IMR-90 (cell line): ENCODE results near the gene DNAH17. TPM values are rescaled to one million over a fixed set of nuclear protein-coding genes. Genes with fewer than 3 reads are reported as not detected.

ENCODE experiments used
- ATAC-seq: fragments of 200-7000 bp; cut with Tn5 transposase; 2 replicates; pipeline ENCODE4 v1.9.1; 2020; ENCODE audit warnings: low read depth, mild to moderate bottlenecking, moderate library complexity
- BruUV-seq: library from RNA; stranded (reverse); fragments of 400-500 nt; replicated peaks from 2 replicates; lab custom pipeline; 2021; lab: Mats Ljungman, UMichigan
- CTCF ChIA-PET: fragments of 300-600 bp; formaldehyde crosslinking; extraction: SDS; loops from one replicate; lab custom pipeline; 2021; ENCODE audit warnings: antibody characterized with exemption; lab: Yijun Ruan, JAX
- POLR2A ChIA-PET: fragments of 300-600 bp; sonication (Branson Sonifier 250); formaldehyde crosslinking; loops from one replicate; lab custom pipeline; 2022; ENCODE audit warnings: antibody characterized with exemption; ENCODE audit not compliant: unreplicated experiment; lab: Charles Lee
- DNase-seq: peaks from one replicate; pipeline ENCODE4 v3.0.0; 2013
- H2AFZ ChIP-seq: replicated peaks from 2 replicates; pipeline ENCODE3; 2013; ENCODE audit warnings: low read length, mild to moderate bottlenecking; ENCODE audit not compliant: poor library complexity
- H2AK5ac ChIP-seq: 2 replicates; pipeline ENCODE4 v1.6.1; 2013; ENCODE audit warnings: low read depth, low read length, inconsistent platforms
- H2AK9ac ChIP-seq: replicated peaks from 2 replicates; pipeline ENCODE3; 2013; ENCODE audit warnings: mild to moderate bottlenecking, low read depth, low read length, moderate library complexity; ENCODE audit not compliant: poor library complexity
- H2BK120ac ChIP-seq: 2 replicates; pipeline ENCODE4 v1.6.1; 2013; ENCODE audit warnings: low read depth, low read length, inconsistent platforms
- H2BK15ac ChIP-seq: 3 replicates; pipeline ENCODE4 v1.6.1; 2013; ENCODE audit warnings: low read depth, low read length, inconsistent platforms
- H2BK20ac ChIP-seq: 2 replicates; pipeline ENCODE4 v1.6.1; 2013; ENCODE audit warnings: low read depth, mild to moderate bottlenecking, inconsistent platforms, low read length, moderate library complexity
- H2BK5ac ChIP-seq: 2 replicates; pipeline ENCODE4 v1.6.1; 2013; ENCODE audit warnings: mild to moderate bottlenecking, low read depth, low read length, inconsistent platforms; ENCODE audit not compliant: poor library complexity, severe bottlenecking
- H3K14ac ChIP-seq: replicated peaks from 2 replicates; pipeline ENCODE4 v1.6.1; 2013; ENCODE audit warnings: low read depth, low read length, inconsistent platforms
- H3K18ac ChIP-seq: 2 replicates; pipeline ENCODE4 v1.6.1; 2013; ENCODE audit warnings: low read depth, low read length, control low read depth
- H3K23ac ChIP-seq: 2 replicates; pipeline ENCODE4 v1.6.1; 2013; ENCODE audit warnings: low read depth, low read length, inconsistent platforms
- H3K27ac ChIP-seq: 2 replicates; pipeline ENCODE4 v1.5.1; 2013; ENCODE audit warnings: mild to moderate bottlenecking, control low read depth, low read length; ENCODE audit not compliant: insufficient read depth
- H3K27me3 ChIP-seq: 2 replicates; pipeline ENCODE4 v1.6.1; 2013; ENCODE audit warnings: low read length; ENCODE audit not compliant: control insufficient read depth, insufficient read depth
- H3K36me3 ChIP-seq: 2 replicates; pipeline ENCODE4 v1.6.1; 2013; ENCODE audit warnings: low read length, mixed read lengths; ENCODE audit not compliant: control insufficient read depth, insufficient read depth
- H3K4ac ChIP-seq: 2 replicates; pipeline ENCODE4 v1.6.1; 2013; ENCODE audit warnings: low read depth, low read length, inconsistent platforms
- H3K4me1 ChIP-seq: 2 replicates; pipeline ENCODE4 v1.6.1; 2013; ENCODE audit warnings: low read length, mixed read lengths; ENCODE audit not compliant: control insufficient read depth, insufficient read depth
- H3K4me2 ChIP-seq: 2 replicates; pipeline ENCODE4 v1.6.1; 2013; ENCODE audit warnings: low read depth, mild to moderate bottlenecking, control low read depth, low read length, moderate library complexity
- H3K4me3 ChIP-seq: 2 replicates; pipeline ENCODE4 v1.5.1; 2013; ENCODE audit warnings: low read depth, mild to moderate bottlenecking, control low read depth, low read length, moderate library complexity; ENCODE audit not compliant: insufficient read depth
- H3K56ac ChIP-seq: 2 replicates; pipeline ENCODE4 v1.6.1; 2013; ENCODE audit warnings: low read length, inconsistent platforms; ENCODE audit not compliant: insufficient read depth; ENCODE audit errors: extremely low read depth
- H3K79me1 ChIP-seq, 2 experiments: 2 replicates each; pipeline ENCODE4 v1.6.1; 2013; ENCODE audit warnings: low read length in 2 of 2, inconsistent platforms in 1 of 2, low read depth in 1 of 2
- H3K9ac ChIP-seq: 2 replicates; pipeline ENCODE4 v1.6.1; 2013; ENCODE audit warnings: low read depth, low read length, control low read depth
- H3K9me1 ChIP-seq: 2 replicates; pipeline ENCODE4 v1.6.1; 2013; ENCODE audit warnings: low read length, inconsistent platforms; ENCODE audit not compliant: insufficient read depth
- H3K9me3 ChIP-seq: 2 replicates; pipeline ENCODE4 v1.6.1; 2013; ENCODE audit warnings: low read length; ENCODE audit not compliant: control insufficient read depth, insufficient read depth
- H4K20me1 ChIP-seq: 2 replicates; pipeline ENCODE4 v1.6.1; 2013; ENCODE audit warnings: low read length, inconsistent platforms; ENCODE audit not compliant: insufficient read depth
- H4K5ac ChIP-seq: 2 replicates; pipeline ENCODE4 v1.6.1; 2013; ENCODE audit warnings: mild to moderate bottlenecking, low read depth, low read length, control low read depth
- H4K8ac ChIP-seq, 2 experiments: 2 replicates each; pipeline ENCODE4 v1.6.1; 2013; ENCODE audit warnings: low read depth in 2 of 2, low read length in 2 of 2, control low read depth in 1 of 2, inconsistent platforms in 1 of 2
- H4K91ac ChIP-seq: 2 replicates; pipeline ENCODE4 v1.6.1; 2013; ENCODE audit warnings: low read depth, low read length, inconsistent platforms; ENCODE audit not compliant: insufficient read depth
- CEBPB ChIP-seq: IDR thresholded peaks from 2 replicates; pipeline ENCODE4 v1.6.1; 2012; ENCODE audit warnings: low read depth, low read length, improper control_type of control experiment
- FOS ChIP-seq: fragments of 150-350 bp; IDR thresholded peaks from 2 replicates; pipeline ENCODE4 v1.6.1; 2016; ENCODE audit warnings: low read depth, low read length
- MAZ ChIP-seq: IDR thresholded peaks from 2 replicates; pipeline ENCODE4 v1.6.1; 2012; ENCODE audit warnings: low read depth, mild to moderate bottlenecking, low read length, improper control_type of control experiment, moderate library complexity, borderline replicate concordance
- MXI1 ChIP-seq: IDR thresholded peaks from 2 replicates; pipeline ENCODE4 v1.6.1; 2012; ENCODE audit warnings: low read depth, mild to moderate bottlenecking, low read length, moderate library complexity, borderline replicate concordance
- NFE2L2 ChIP-seq: fragments of 150-350 bp; IDR thresholded peaks from 2 replicates; pipeline ENCODE4 v1.6.1; 2016; ENCODE audit warnings: low read depth, mild to moderate bottlenecking, low read length
- POLR2A ChIP-seq: IDR thresholded peaks from 2 replicates; pipeline ENCODE4 v1.6.1; 2012; ENCODE audit warnings: mild to moderate bottlenecking, low read depth, low read length
- RAD21 ChIP-seq: IDR thresholded peaks from 2 replicates; pipeline ENCODE4 v1.6.1; 2012; ENCODE audit warnings: low read length, improper control_type of control experiment
- WGBS, 2 experiments: methylation state at CpG; one replicate each; pipeline versions ENCODE4 v1.1.5 to v1.1.7; 2013; ENCODE audit warnings: missing lambda C conversion rate in 2 of 2; ENCODE audit not compliant: insufficient read length in 1 of 2; ENCODE audit errors: extremely low coverage in 2 of 2; 5-methylcytosine and 5-hydroxymethylcytosine counted together
- dilution Hi-C: fragments of 300-500 bp; cut with HindIII; formaldehyde crosslinking; loops from one replicate; pipeline ENCODE4 v1.14.3; 2018; ENCODE audit warnings: low sequenced_read_pairs; ENCODE audit not compliant: unreplicated experiment
- in situ Hi-C: fragments of 300-500 bp; cut with MboI; formaldehyde crosslinking; loops from 3 replicates; pipeline ENCODE4 v1.14.3; 2019; ENCODE audit warnings: low sequenced_read_pairs, inconsistent platforms, mixed read lengths
- intact Hi-C: fragments of 100-400 bp; cut with micrococcal nuclease; formaldehyde crosslinking; loops from 2 replicates; pipeline ENCODE4 v1.10.0; 2022
- polyA plus RNA-seq, 3 experiments: library from polyadenylated mRNA; depleted of rRNA; stranded (reverse); fragments of >200 nt; gene quantifications; 2 replicates each; pipeline ENCODE4 v1.2.3, GENCODE V29; 2012; ENCODE audit warnings: low replicate concordance in 1 of 3
- total RNA-seq: library from RNA; depleted of rRNA; stranded (reverse); fragments of >200 nt; gene quantifications from 2 replicates; pipeline ENCODE4 v1.2.3, GENCODE V29; 2012
- TF ChIP-seq, protein P1 (sequence below): conservative IDR thresholded peaks from 2 replicates; pipeline ENCODE4 v1.5.1; 2012; ENCODE audit warnings: mild to moderate bottlenecking, low read depth, low read length, improper control_type of control experiment
- TF ChIP-seq, protein P2 (sequence below): fragments of 150-350 bp; IDR thresholded peaks from 2 replicates; pipeline ENCODE4 v1.6.1; 2017; ENCODE audit warnings: mild to moderate bottlenecking, antibody characterized with exemption, low read length, low read depth

DNAH17 gene
- total and polyA plus RNA-seq, 2 of the 4 experiments (the other 2 are of a cell fraction): not detected

DNA sequence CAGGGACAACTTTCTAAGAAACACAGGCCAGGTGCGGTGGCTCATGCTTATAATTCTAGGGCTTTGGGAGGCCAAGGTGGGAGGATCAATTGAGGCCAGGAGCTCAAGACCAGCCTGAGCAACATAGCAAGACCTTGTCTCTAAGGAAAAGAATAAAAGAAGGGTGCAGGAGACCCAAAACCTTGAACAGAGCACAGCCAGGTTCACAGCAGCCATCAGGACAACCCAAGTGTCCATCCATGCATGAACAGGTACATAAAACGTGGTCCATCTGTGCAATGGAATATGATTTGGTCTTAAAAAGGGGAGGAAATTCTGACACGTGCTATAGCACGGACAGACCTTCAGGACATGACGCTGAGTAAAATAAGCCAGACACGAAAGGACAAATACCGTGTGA lies 107.8 kb downstream of the DNAH17 start:
- H2AK5ac ChIP-seq: no peak overlapping the region
- 86% methylated on average over 5 of the region's 7 CpGs; no CpG with 5 or more reads in 1 of the 2 experiments for WGBS, 2 experiments
- H3K27me3 ChIP-seq: peaks cover 2% of the 10 kb centered on the region; the same call in 1 of the 2 replicates
- no peak overlapping the region for H4K8ac ChIP-seq
- H4K5ac ChIP-seq: no peak overlapping the region
- H3K4me1 ChIP-seq: peaks cover 6% of the 10 kb centered on the region
- no peak overlapping the region for H2BK15ac ChIP-seq
- intact Hi-C loops (no loop called here), dilution Hi-C loops (no loop called here), in situ Hi-C loops (no loop called here)
- H3K14ac ChIP-seq: no peak overlapping the region
- no peak overlapping the region for H2BK5ac ChIP-seq
- ChIA-PET POLR2A (no interaction called here), CTCF (no interaction called here)
- H3K4me3 ChIP-seq: no peak overlapping the region
- no peak overlapping the region for H3K23ac ChIP-seq
- no peak overlapping the region for H3K4me2 ChIP-seq
- DNase-seq: no peak
- no peaks in the 10 kb centered on the region for H3K36me3 ChIP-seq
- ATAC-seq: no peak
- BruUV-seq: no TSS peak
- no peaks in the 10 kb centered on the region; the same call in 1 of the 2 replicates for H4K20me1 ChIP-seq
- no peak overlapping the region for H3K56ac ChIP-seq
- H4K91ac ChIP-seq: no peak overlapping the region
- TF ChIP-seq POLR2A (no peak), MAZ (no peak), RAD21 (no peak), MXI1 (no peak), CEBPB (no peak), FOS (no peak), NFE2L2 (no peak)
- TF ChIP-seq, protein P1, sequence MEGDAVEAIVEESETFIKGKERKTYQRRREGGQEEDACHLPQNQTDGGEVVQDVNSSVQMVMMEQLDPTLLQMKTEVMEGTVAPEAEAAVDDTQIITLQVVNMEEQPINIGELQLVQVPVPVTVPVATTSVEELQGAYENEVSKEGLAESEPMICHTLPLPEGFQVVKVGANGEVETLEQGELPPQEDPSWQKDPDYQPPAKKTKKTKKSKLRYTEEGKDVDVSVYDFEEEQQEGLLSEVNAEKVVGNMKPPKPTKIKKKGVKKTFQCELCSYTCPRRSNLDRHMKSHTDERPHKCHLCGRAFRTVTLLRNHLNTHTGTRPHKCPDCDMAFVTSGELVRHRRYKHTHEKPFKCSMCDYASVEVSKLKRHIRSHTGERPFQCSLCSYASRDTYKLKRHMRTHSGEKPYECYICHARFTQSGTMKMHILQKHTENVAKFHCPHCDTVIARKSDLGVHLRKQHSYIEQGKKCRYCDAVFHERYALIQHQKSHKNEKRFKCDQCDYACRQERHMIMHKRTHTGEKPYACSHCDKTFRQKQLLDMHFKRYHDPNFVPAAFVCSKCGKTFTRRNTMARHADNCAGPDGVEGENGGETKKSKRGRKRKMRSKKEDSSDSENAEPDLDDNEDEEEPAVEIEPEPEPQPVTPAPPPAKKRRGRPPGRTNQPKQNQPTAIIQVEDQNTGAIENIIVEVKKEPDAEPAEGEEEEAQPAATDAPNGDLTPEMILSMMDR: no peak
- TF ChIP-seq, protein P2, sequence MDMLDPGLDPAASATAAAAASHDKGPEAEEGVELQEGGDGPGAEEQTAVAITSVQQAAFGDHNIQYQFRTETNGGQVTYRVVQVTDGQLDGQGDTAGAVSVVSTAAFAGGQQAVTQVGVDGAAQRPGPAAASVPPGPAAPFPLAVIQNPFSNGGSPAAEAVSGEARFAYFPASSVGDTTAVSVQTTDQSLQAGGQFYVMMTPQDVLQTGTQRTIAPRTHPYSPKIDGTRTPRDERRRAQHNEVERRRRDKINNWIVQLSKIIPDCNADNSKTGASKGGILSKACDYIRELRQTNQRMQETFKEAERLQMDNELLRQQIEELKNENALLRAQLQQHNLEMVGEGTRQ: no peak
- H3K9me3 ChIP-seq: peaks cover 4% of the 10 kb centered on the region; the same call in 1 of the 2 replicates
- H2AK9ac ChIP-seq: no peak overlapping the region
- no peak overlapping the region for H2BK120ac ChIP-seq
- H3K9ac ChIP-seq: no peak overlapping the region
- H3K4ac ChIP-seq: no peak overlapping the region
- peaks cover 1% of the 10 kb centered on the region for H3K9me1 ChIP-seq
- H3K27ac ChIP-seq: no peak overlapping the region
- no peak overlapping the region for H3K18ac ChIP-seq
- no peak overlapping the region for H2BK20ac ChIP-seq
- no peaks in the 10 kb centered on the region for H3K79me1 ChIP-seq
- no peak overlapping the region for H2AFZ ChIP-seq
